Measurements from ENCODE around the gene PAX2. TPM values are rescaled to one million over a fixed set of nuclear protein-coding genes. Genes with fewer than 3 reads are reported as not detected.

PAX2 gene
- total and polyA plus RNA-seq, 2 donors from 2014 or later: 28.3 to 102 TPM

GRCh38 chr10:100830728-100831111, 85.3 kb downstream of the PAX2 start:
- no peak for FAIRE-seq

GRCh38 chr10:100831742-100832141, 86.4 kb downstream of the PAX2 start:
- intact Hi-C loops (cut with DNase I): no loop called here
- TF ChIP-seq CTCF (IDR thresholded peaks at IDR 0.05; ENCODE audit: borderline replicate concordance, extremely low read depth, insufficient read depth): no peak

More at GRCh38 chr10:100830728-100831111, 85.3 kb downstream of the PAX2 start:
- Histone ChIP-seq H3K36me3 (ENCODE audit: control insufficient read depth in 2 of 3, insufficient read depth in 3 of 3, low read length in 3 of 3) (no peaks in the 10 kb centered on the region), H3K9ac (ENCODE audit: low read length in 3 of 3) (no peak overlapping the region), H3K9me3 (ENCODE audit: control insufficient read depth in 2 of 3, insufficient read depth in 1 of 3, low read length in 3 of 3) (no peaks in the 10 kb centered on the region), H3K4me3 (ENCODE audit: low read length in 3 of 3) (no peak overlapping the region), H3K27ac (ENCODE audit: low read depth in 2 of 2, low read length in 2 of 2) (no peak overlapping the region), H3K27me3 (ENCODE audit: control insufficient read depth, insufficient read depth, low read length) (peaks cover 9% of the 10 kb centered on the region), H3K4me1 (ENCODE audit: control insufficient read depth in 2 of 3, insufficient read depth in 2 of 3, low read depth in 1 of 3, low read length in 3 of 3) (peaks cover 0 to 2% (median 0%) of the 10 kb centered on the region in 3 donors)
- DNase-seq: peak in 4 of 5 donors; percentile 56 to 68 (median 62)
- TF ChIP-seq CTCF (IDR thresholded peaks at IDR 0.05; ENCODE audit: borderline replicate concordance, extremely low read depth, insufficient read depth): no peak
- intact Hi-C loops (cut with DNase I): no loop called here

GRCh38 chr10:100835810-100836209, 90.4 kb downstream of the PAX2 start:
- no peak overlapping the region for H3K27ac ChIP-seq (ENCODE audit: low read depth in 2 of 2, low read length in 2 of 2)
- no peaks in the 10 kb centered on the region for H3K36me3 ChIP-seq (ENCODE audit: control insufficient read depth in 2 of 3, insufficient read depth in 3 of 3, low read length in 3 of 3)
- no peak overlapping the region for H3K9ac ChIP-seq (ENCODE audit: low read length in 3 of 3)
- TF ChIP-seq CTCF (IDR thresholded peaks at IDR 0.05; ENCODE audit: borderline replicate concordance, extremely low read depth, insufficient read depth): no peak
- DNase-seq: no peak
- H3K4me3 ChIP-seq (ENCODE audit: low read length in 3 of 3): no peak overlapping the region
- no peak for FAIRE-seq
- no peaks in the 10 kb centered on the region for H3K9me3 ChIP-seq (ENCODE audit: control insufficient read depth in 2 of 3, insufficient read depth in 1 of 3, low read length in 3 of 3)
- H3K27me3 ChIP-seq (ENCODE audit: control insufficient read depth, insufficient read depth, low read length): peaks cover 3% of the 10 kb centered on the region
- intact Hi-C loops (cut with DNase I): no loop called here
- no peaks in the 10 kb centered on the region for H3K4me1 ChIP-seq (ENCODE audit: control insufficient read depth in 2 of 3, insufficient read depth in 2 of 3, low read depth in 1 of 3, low read length in 3 of 3)

More at GRCh38 chr10:100831742-100832141, 86.4 kb downstream of the PAX2 start:
- Histone ChIP-seq H3K9ac (ENCODE audit: low read length in 3 of 3) (no peak overlapping the region), H3K36me3 (ENCODE audit: control insufficient read depth in 2 of 3, insufficient read depth in 3 of 3, low read length in 3 of 3) (no peaks in the 10 kb centered on the region), H3K27me3 (ENCODE audit: control insufficient read depth, insufficient read depth, low read length) (peaks cover 9% of the 10 kb centered on the region), H3K4me1 (ENCODE audit: control insufficient read depth in 2 of 3, insufficient read depth in 2 of 3, low read depth in 1 of 3, low read length in 3 of 3) (peaks cover 0 to 2% (median 0%) of the 10 kb centered on the region in 3 donors), H3K4me3 (ENCODE audit: low read length in 3 of 3) (no peak overlapping the region), H3K9me3 (ENCODE audit: control insufficient read depth in 2 of 3, insufficient read depth in 1 of 3, low read length in 3 of 3) (no peaks in the 10 kb centered on the region), H3K27ac (ENCODE audit: low read depth in 2 of 2, low read length in 2 of 2) (no peak overlapping the region)
- no peak for FAIRE-seq
- DNase-seq: no peak

- Histone ChIP-seq H3K36me3 (ENCODE audit: control insufficient read depth in 2 of 3, insufficient read depth in 3 of 3, low read length in 3 of 3) (no peaks in the 10 kb centered on the region), H3K9me3 (ENCODE audit: control insufficient read depth in 2 of 3, insufficient read depth in 1 of 3, low read length in 3 of 3) (no peaks in the 10 kb centered on the region), H3K4me1 (ENCODE audit: control insufficient read depth in 2 of 3, insufficient read depth in 2 of 3, low read depth in 1 of 3, low read length in 3 of 3) (no peaks in the 10 kb centered on the region), H3K9ac (ENCODE audit: low read length in 3 of 3) (no peak overlapping the region), H3K4me3 (ENCODE audit: low read length in 3 of 3) (no peak overlapping the region), H3K27me3 (ENCODE audit: control insufficient read depth, insufficient read depth, low read length) (no peaks in the 10 kb centered on the region), H3K27ac (ENCODE audit: low read depth in 2 of 2, low read length in 2 of 2) (no peak overlapping the region)
- FAIRE-seq (no peak), DNase-seq (no peak)
- intact Hi-C loops (cut with DNase I): no loop called here
- no peak for TF ChIP-seq CTCF (IDR thresholded peaks at IDR 0.05; ENCODE audit: borderline replicate concordance, extremely low read depth, insufficient read depth)
Observed at GRCh38 chr10:100836891-100837290, 91.5 kb downstream of the PAX2 start.
